Raji (cell line): ENCODE results near the gene DRD3.

ENCODE experiments used
- POLR2A ChIP-seq: IDR thresholded peaks from 2 replicates; pipeline ENCODE4 v1.6.1; 2011; ENCODE audit warnings: low read depth, low read length, control low read depth; ENCODE audit not compliant: insufficient read depth

The DRD3 gene

DNA sequence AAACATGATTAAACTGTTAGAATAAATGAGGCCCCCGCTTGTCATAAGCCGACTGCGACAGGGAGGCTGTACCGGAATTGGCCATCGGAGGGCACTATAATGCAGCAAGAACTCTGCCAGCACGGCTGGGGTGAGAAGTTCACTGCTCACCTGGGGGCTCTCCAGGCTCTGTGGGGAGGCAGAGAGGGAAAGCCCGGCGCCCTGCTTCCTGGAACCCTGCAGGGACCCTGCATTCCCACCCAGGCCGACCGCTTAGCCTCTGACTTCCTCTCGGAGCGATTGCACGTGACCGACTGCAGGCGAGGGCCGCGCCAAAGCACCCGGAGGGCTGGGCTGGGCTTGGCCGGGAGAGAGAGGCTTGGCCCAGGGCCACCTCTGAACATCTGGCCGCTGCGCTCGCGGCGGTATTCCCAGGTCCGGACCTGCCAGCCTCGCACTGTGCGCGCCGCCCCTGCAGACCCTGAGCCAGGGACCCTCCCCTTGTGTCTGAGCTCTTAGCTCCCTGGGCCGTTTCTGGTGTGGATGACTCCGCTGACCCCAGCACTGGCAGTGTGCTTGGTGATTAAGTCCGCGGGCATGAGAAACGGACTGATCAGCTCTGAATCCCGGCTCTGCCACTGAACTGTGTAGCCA lies 26.2 kb downstream of the DRD3 start:
- TF ChIP-seq POLR2A: no peak

DNA sequence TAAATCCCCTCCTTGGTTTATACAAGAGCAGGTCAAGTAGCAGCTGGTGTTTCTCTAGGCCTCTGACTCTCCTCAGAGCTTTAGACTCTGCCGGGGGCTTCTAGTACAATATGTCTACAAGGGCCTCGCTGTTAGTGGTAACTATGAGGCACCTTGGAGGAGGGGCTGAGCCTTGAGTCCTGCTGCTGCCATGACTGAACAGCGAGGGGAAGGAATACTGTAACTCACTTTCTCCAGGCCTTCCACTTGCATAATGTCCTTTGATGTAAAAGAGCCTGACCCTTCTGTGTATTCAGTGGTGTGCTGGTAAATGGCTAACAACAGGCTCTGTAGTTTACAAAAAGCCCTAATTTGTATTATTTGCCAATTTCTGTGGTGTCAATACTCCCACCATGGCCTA lies 27.8 kb downstream of the DRD3 start:
- TF ChIP-seq POLR2A: no peak

DNA sequence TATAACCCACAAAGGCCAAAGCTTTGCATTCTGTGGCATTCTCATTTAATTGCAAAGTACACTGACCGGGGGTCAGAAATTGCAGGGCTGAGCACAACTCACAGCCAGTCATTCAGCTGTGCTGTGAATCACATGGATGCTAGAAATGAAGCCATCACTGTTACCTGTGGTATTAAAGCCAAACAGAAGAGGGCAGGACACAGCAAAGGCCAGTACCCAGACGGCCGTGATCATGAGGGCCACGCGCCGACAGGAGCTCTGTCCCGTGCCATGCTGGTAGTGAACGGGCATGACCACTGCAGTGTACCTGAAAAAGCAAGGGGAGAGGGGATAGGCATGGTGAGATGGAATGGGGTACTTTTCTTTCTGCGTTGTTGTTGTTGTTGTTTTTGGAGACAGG lies 31.6 kb downstream of the DRD3 start:
- no peak for TF ChIP-seq POLR2A

DNA sequence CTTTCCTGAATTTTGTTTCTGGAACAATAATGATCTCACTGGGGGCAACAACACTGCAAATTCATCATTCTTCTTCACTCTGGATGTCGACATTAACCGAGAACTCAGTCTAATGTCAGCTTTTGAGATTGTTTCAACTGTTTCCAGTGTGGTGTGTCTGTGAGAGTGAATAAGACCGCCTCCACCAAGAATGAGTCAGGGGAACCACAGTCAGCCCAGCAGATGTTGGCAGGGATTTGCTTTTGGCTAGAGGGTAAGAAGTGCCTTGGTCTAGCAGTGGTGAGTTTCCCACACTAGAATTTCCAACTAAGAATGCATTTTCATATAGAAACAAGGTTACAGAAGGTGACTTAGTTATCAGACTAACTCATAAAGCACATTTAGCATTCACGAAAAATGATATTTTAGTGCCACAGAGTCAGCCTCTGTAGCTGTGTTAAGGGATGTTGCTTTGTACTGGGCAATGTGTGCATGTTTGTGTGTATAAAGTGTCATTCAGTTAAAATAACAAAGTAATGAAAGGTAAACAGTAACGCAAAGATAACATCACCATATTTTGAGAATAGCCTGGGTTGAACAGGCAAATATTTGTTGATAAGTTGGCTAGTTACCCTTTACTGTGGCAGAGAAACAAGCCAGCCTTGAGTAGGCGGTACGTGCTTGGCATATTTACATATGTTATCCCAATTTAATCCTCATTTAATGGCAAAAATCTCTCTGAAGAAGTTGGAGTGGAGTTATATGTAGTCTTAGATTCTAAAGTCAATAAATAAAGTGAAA lies 33.8 kb downstream of the DRD3 start:
- TF ChIP-seq POLR2A: no peak

DNA sequence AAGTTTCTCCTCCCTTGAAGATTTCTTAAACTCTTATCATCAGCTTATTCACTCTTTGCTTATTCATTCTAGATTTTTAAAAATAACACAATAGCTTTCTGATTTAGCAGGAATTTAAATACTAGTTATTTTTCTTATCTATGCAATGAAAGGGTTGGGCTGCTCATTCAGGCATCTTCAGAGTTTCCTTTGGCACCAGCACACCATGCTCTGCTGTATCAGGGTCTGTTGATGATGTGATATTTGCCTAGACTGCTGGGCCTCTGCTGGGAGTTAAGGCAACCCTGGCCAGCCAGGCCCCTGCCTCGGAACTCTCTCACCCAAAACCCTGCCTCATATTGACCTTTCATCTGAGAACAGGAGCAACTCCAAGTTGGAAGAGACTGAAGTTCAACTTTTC lies 35.0 kb downstream of the DRD3 start:
- TF ChIP-seq POLR2A: no peak

DNA sequence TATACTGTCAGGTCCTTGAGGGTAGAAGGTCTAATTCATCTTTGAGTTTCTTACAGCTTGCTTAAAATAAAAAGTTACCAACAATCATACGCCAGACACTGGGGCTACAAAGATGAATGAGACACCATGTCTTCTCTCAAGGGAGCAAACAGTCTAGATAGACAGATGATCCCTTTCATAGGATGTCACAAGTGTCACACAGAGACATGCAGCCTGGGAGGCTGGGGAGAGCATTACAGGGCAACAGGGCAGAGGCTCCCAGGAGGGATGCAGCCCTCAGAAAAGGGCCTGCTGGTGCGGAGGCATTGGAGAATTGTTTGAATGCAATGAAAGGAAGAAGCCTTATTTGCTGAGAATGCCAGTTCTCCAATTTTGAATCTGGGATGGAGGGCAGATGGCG lies 39.0 kb downstream of the DRD3 start:
- TF ChIP-seq POLR2A: no peak

DNA sequence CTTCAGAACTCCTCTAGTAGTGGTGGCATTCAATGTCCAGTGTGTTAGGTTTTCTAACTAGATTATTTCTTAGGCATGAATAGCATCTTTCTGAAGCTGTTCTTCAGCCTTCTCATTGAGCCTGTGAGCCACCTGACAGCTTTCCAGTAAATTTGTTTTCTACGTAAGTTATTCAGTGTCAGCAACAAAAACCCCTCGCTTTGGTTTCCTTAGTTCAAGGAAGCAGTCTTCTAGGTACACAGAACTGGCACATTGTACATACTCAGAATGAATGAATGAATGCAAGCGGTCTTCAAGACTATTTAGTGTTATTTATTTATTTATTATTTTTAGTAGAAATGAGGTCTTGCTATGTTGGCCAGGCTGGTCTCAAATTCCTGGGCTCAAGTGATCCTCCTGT lies 44.9 kb downstream of the DRD3 start:
- no peak for TF ChIP-seq POLR2A

DNA sequence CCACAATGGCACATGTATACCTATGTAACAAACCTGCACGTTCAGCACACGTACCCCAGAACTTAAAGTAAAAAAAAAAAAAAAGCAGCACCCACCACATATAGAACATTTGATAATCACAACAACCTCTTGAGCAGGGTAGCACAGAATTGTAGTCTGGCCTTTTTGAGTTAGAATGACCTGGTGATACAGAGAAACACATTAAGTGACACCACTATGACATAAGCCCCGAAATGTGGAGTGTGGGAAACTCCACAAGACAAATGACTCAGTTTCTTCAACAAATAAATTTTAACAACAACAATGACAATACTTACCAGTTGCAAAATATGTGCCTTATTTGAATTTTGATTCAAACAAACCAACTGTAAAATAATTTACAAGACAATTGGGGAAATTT lies 46.4 kb downstream of the DRD3 start:
- no peak for TF ChIP-seq POLR2A

DNA sequence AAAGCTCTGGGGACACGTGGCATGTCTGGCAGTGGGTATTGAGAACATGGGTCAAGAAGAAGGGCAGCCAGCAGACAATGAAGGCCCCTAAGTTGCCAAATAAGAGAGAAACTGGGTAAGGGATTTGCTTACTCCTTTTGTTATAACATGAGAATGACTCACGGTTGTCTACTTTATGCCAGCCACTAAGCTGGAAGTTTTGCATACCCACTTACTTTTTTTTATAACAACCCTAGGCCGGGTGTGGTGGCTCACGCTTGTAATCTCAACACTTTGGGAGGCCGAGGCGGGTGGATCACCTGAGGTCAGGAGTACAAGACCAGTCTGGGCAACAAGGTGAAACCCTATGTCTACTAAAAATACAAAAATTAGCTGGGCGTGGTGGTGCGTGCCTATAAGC lies 50.0 kb downstream of the DRD3 start:
- no peak for TF ChIP-seq POLR2A

DNA sequence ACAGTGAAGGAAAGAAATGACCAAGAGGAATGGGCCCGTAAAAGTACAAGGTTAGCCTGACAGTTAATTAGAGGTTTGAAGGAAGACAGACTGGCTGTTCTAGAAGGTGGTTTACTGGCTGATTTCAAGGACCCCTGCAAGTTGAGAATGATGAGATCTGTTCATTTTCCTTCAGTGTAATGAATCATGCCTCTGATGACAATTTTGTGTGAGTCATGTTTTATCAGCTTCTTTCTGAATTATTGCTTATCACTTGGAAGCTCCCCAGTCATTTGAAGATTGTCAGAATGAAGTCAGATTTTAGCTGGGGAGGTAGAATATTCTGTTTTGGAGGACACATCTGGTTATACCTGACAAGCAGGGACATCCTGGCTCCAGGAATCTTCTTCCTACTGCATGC lies 50.6 kb downstream of the DRD3 start:
- TF ChIP-seq POLR2A: no peak

DNA sequence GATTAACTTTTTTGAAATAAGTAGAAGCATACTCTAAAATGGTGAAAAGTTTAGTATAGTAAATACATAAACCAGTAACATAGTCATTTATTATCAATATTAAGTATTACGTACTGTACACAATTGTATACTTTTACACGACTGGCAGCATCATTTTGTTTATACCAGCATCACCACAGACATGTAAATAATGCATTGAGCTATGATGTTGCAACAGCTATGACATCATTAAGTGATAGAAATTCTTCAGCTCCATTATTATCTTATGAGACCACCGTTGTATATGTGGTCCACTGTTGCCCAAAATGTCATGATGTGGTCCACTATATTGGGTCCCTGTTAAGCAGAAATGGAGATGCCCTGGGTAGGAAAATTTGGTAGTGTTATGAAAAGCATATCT lies 51.3 kb downstream of the DRD3 start:
- TF ChIP-seq POLR2A: no peak

DNA sequence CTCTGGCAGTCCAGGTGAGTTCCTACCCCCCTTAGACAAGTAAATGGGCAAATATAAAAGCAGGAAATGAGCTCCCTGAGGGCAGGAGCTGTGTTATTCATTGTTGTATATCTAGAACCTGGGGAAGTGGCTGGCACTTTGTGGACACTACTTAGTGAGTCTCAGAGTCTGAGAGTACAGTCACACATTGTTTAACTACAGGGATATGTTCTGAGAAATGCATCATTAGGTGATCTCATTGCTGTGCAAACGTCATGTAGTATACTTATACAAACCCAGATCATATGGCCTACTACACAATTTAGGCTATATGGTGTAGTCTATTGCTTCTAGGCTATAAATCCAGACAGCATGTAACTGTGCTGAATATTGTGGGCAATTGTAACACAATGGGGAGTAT lies 52.4 kb downstream of the DRD3 start:
- TF ChIP-seq POLR2A: no peak

DNA sequence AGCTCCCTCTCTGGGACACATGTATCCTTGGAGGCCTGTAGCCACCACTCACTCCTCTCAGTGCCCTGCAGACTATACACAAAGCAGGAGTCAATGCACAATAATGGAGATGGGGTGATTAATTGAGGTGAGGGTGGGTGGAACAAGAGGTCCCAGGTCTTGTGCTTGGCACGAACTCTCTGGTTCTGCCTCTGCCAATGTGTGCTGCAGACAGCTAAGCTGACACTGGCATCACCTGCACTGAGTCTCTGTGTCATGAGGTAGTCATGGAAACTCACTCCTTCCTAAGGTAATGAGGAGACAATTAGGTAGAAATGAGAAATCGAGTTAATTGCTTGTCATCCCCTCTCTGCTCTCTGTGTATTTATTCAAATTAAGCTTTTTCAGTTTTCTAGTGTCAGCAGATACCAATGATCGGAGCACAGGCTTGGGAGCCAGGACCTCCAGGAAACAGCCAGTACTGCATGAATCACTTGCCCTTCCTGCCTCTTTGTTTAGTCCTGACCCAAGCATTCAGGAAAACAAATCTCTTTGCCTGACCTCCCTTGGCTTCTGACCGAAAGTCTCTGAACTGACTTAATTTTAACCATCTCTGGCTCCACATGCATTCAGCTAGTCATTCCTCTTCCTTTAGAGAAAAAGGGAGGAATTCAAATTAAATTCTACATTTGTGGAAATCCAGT lies 56.7 kb downstream of the DRD3 start:
- no peak for TF ChIP-seq POLR2A

DNA sequence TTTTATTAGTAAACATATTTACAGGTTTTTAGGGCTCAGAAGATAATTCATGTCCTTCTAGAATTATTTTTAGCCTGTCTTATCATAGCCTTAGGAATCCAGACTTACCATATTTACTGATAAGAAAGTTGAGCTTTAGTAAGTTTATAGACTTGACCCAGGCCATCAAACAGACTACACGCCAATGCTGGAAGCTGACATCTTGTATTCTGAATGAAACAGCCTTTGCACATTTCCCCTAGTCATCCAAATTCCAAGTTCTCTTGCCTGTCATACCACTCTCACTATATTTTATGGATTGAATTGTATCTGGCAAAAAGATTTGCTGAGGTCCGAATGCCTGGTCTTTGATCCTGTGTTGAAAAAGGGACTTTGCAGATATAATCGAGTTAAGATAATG lies 58.6 kb downstream of the DRD3 start:
- no peak for TF ChIP-seq POLR2A

DNA sequence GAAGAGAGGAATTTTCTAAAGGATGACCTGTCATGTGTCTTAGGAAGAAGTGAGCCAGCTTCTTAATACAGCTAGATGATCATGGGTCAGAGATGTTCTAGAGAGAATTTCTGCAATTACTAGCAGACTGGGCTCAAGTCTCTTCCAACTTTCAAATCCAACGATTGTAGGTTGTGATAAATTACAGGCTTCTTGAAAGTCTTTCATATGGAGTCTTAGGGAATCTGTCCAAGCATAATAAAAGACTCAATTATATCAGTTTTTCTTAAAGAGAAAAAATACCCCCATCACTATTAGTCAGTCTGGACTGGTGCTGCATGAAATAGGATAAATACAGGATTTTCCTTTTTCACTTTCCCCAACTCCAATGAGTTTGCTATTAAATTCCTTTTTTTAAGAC lies 59.1 kb downstream of the DRD3 start:
- no peak for TF ChIP-seq POLR2A

DNA sequence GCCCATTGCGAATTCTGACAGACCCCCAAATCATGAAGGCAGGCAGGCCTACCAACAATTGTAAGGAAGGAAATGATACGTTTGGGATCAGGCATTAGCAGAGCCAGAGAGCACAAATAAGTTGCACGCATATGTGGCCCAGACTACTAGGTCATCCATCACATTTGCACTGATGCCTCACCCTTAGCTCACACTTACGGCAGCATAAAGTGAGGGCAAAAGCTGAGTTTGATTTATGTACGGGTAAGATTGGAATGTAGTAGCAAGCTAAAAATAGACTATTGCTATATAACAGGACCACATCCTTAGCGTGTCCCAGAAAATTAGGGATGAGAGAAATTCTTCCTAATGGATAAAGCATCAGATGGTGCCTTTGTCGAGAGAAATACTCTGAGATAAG lies 63.7 kb downstream of the DRD3 start:
- TF ChIP-seq POLR2A: no peak
